HG03159 (cell line): ENCODE results near the gene ZNF358.
"Not testable (repeated sequence)": the region's sequence is repeated elsewhere in the genome, so short reads cannot be mapped to it uniquely, and the experiment has no call there.

ENCODE experiments used
- ATAC-seq: cut with Tn5 transposase; IDR thresholded peaks from one replicate; pipeline ENCODE4 v1.9.1; 2021; ENCODE audit warnings: mild to moderate bottlenecking, moderate library complexity; ENCODE audit not compliant: unreplicated experiment

Gene ZNF358

GRCh38 chr19:7535047-7535997 lies 19.4 kb downstream of the ZNF358 start, which contains the start of gene PNPLA6:
PNPLA6 (plus strand) TSS chr19:7535717; CDS start chr19:7535789, 72 bp downstream.
- peak; percentile 60 for ATAC-seq

- no peak for ATAC-seq
Measured at GRCh38 chr19:7535998-7536695, 20.2 kb downstream of the ZNF358 start.

- ATAC-seq, result not testable (repeated sequence)
Measured at GRCh38 chr19:7538990-7539389, 23.1 kb downstream of the ZNF358 start.

- ATAC-seq, result no peak
Measured at GRCh38 chr19:7539827-7540425, 24.0 kb downstream of the ZNF358 start.

GRCh38 chr19:7540761-7541474 lies 25.0 kb downstream of the ZNF358 start:
- ATAC-seq, result no peak

GRCh38 chr19:7541475-7541824 lies 25.5 kb downstream of the ZNF358 start:
- no peak for ATAC-seq

GRCh38 chr19:7541828-7542443 lies 26.0 kb downstream of the ZNF358 start:
- no peak for ATAC-seq

GRCh38 chr19:7542556-7543348 lies 26.8 kb downstream of the ZNF358 start:
- no peak for ATAC-seq

GRCh38 chr19:7544626-7545025 lies 28.7 kb downstream of the ZNF358 start:
- no peak for ATAC-seq

GRCh38 chr19:7545300-7545699 lies 29.4 kb downstream of the ZNF358 start:
- no peak for ATAC-seq

GRCh38 chr19:7545904-7546303 lies 30.0 kb downstream of the ZNF358 start:
- ATAC-seq, result no peak

GRCh38 chr19:7547159-7547558 lies 31.3 kb downstream of the ZNF358 start:
- no peak for ATAC-seq

GRCh38 chr19:7549429-7550148 lies 33.7 kb downstream of the ZNF358 start:
- ATAC-seq, result no peak

GRCh38 chr19:7550169-7550770 lies 34.4 kb downstream of the ZNF358 start:
- ATAC-seq, result no peak

- ATAC-seq, result no peak
Measured at GRCh38 chr19:7550987-7551761, 35.3 kb downstream of the ZNF358 start.

GRCh38 chr19:7552781-7553180 lies 36.9 kb downstream of the ZNF358 start:
- no peak for ATAC-seq

GRCh38 chr19:7554565-7554964 lies 38.7 kb downstream of the ZNF358 start:
- ATAC-seq, result no peak
